Measurements from ENCODE around the gene NBAS. TPM values are rescaled to one million over a fixed set of nuclear protein-coding genes. Genes with fewer than 3 reads are reported as not detected.
A peak's percentile ranks its signal among the peaks of the same experiment; 100 is the strongest.

NBAS gene
- total and polyA plus RNA-seq, 9 of the 15 experiments (the other 6 are each of a cell fraction or from before 2014, with no cell fraction given): 15.3 to 94.4 (median 69.9) TPM

DNA sequence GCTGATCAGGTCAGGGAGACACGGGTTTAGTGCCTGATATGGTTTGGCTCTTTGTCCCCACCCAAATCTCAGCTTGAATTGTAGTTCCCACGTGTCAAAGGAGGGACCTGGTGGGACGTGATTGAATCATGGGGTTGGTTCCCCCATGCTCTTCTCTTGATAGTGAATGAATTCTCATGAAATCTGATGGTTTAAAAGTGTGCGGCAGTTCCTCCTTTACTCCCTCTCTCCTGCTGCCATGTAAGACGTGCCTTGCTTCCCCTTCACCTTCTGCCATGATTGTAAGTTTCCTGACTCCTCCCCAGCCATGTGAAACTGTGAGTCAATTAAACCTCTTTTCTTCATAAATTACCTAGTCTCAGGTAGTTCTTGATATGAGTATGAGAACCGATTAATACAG is 424.5 kb downstream of the NBAS start:
- in situ Hi-C loops (cut with MboI) (no loop called here), intact Hi-C loops (cut with micrococcal nuclease) (no loop called here)
- H2AFZ ChIP-seq (ENCODE audit: low read depth, low read length): no peak overlapping the region
- no peaks in the 10 kb centered on the region for H3K36me3 ChIP-seq (ENCODE audit: control insufficient read depth, insufficient read depth, low read length)
- whole genome bisulfite sequencing (ENCODE audit: insufficient coverage, low coverage, missing lambda C conversion rate): 9% methylated on average over 6 of the region's 6 CpGs
- no peaks in the 10 kb centered on the region for H3K27me3 ChIP-seq (ENCODE audit: control insufficient read depth in 2 of 2, insufficient read depth in 2 of 2, low read length in 2 of 2)
- H3K9me1 ChIP-seq (ENCODE audit: control insufficient read depth, insufficient read depth, low read length): no peaks in the 10 kb centered on the region
- FAIRE-seq: no peak
- DNase-seq (ENCODE audit: extremely low read depth in 1 of 4, low spot score in 3 of 4): no peak
- BruUV-seq (replicated peaks): no TSS peak
- H3K27ac ChIP-seq (ENCODE audit: extremely low read depth, low read depth, low read length): no peak overlapping the region
- no peak overlapping the region for H3K4me2 ChIP-seq (ENCODE audit: insufficient read depth, low read length)
- H3K9ac ChIP-seq (ENCODE audit: insufficient read depth in 1 of 2, low read depth in 2 of 2, low read length in 2 of 2): no peak overlapping the region
- no peak overlapping the region for H3K4me3 ChIP-seq
- CTCF ChIA-PET (ENCODE audit: low intra/inter-chr PET ratio): no interaction called here
- ATAC-seq: no peak
- TF ChIP-seq, protein P1, sequence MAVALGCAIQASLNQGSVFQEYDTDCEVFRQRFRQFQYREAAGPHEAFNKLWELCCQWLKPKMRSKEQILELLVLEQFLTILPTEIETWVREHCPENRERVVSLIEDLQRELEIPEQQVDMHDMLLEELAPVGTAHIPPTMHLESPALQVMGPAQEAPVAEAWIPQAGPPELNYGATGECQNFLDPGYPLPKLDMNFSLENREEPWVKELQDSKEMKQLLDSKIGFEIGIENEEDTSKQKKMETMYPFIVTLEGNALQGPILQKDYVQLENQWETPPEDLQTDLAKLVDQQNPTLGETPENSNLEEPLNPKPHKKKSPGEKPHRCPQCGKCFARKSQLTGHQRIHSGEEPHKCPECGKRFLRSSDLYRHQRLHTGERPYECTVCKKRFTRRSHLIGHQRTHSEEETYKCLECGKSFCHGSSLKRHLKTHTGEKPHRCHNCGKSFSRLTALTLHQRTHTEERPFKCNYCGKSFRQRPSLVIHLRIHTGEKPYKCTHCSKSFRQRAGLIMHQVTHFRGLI (CRISPR knock-in tag; IDR thresholded peaks at IDR 0.05): no peak
- TF ChIP-seq, protein P2, sequence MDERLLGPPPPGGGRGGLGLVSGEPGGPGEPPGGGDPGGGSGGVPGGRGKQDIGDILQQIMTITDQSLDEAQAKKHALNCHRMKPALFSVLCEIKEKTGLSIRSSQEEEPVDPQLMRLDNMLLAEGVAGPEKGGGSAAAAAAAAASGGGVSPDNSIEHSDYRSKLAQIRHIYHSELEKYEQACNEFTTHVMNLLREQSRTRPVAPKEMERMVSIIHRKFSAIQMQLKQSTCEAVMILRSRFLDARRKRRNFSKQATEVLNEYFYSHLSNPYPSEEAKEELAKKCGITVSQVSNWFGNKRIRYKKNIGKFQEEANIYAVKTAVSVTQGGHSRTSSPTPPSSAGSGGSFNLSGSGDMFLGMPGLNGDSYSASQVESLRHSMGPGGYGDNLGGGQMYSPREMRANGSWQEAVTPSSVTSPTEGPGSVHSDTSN (CRISPR knock-in tag; IDR thresholded peaks at IDR 0.05; ENCODE audit: low read depth): no peak
- TF ChIP-seq, protein P2 (tag; conservative IDR thresholded peaks at IDR 0.05; ENCODE audit: low read depth): no peak
- peak; percentile 89 for TF ChIP-seq ZNF431 (CRISPR knock-in tag; IDR thresholded peaks at IDR 0.05)
- TF ChIP-seq DNMT1 (IDR thresholded peaks at IDR 0.05): no peak
- TF ChIP-seq, protein P3, sequence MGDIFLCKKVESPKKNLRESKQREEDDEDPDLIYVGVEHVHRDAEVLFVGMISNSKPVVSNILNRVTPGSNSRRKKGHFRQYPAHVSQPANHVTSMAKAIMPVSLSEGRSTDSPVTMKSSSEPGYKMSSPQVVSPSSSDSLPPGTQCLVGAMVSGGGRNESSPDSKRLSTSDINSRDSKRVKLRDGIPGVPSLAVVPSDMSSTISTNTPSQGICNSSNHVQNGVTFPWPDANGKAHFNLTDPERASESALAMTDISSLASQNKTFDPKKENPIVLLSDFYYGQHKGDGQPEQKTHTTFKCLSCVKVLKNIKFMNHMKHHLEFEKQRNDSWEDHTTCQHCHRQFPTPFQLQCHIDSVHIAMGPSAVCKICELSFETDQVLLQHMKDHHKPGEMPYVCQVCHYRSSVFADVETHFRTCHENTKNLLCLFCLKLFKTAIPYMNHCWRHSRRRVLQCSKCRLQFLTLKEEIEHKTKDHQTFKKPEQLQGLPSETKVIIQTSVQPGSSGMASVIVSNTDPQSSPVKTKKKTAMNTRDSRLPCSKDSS (IDR thresholded peaks at IDR 0.05; ENCODE audit: low read depth, partially characterized antibody): no peak
- no peaks in the 10 kb centered on the region for H3K79me2 ChIP-seq (ENCODE audit: control insufficient read depth, insufficient read depth, low read length)
- no peaks in the 10 kb centered on the region for H4K20me1 ChIP-seq (replicated peaks; ENCODE audit: control insufficient read depth, insufficient read depth, low read length)
- no peaks in the 10 kb centered on the region for H3K4me1 ChIP-seq (replicated peaks in 1 of 2; ENCODE audit: control insufficient read depth in 2 of 2, insufficient read depth in 2 of 2, low read length in 2 of 2)
- POLR2A ChIA-PET: interaction anchor here (0.6 kb wide), 1 partner anchor 1193 kb away, joined by 4 read pairs; no protein-coding TSS in a partner anchor
- 0 out of 2 replicates have a peak, but pooled peaks cover 2% of the 10 kb centered on the region for H3K9me3 ChIP-seq (replicated peaks; ENCODE audit: control insufficient read depth, insufficient read depth, low read depth, low read length)

Data from K562 (cell line).